Measurements from ENCODE around the gene MARCKSL1.

Gene MARCKSL1

DNA sequence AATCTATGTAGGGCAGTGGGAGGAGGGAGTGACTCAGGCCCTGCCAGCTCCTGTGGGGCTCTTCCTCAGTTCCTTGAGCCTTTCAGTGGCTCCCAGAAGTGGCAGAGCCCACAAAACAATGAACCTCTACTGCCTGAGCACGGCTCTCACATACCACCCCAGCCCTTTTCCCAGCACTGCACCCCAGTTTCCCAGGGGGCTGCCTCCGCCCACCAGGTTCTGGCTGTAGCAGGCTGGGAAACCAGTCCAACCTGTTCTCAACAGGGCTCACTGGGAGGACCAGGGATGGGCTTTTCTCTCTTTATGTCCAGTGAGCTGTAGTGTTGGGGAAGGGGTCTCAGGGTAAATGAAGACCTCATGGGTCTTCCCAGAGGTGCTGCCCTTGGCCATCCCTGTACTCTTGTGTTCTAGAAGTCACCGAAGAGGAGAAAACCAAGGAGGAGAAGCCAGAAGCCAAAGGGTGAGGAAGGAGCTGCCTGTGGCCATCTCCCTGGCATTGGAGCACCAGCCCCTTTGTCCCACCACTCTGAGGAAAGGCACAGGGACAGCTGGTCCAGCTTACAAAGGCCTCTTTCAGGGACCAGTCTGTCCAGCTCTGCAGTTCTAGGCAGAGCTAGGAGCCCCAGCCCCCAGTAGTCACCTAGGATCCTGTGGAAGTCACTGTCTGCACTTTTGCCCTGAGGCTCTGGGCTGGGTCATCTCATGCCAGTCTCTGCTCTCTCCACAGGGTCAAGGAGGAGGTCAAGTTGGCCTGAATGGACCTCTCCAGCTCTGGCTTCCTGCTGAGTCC lies 3.5 kb downstream of the MARCKSL1 start:
- no peak overlapping the region for H3K4me3 ChIP-seq (ENCODE audit: low read depth, low read length)
- TF ChIP-seq CTCF (IDR thresholded peaks at IDR 0.05; ENCODE audit: low read depth, low read length) = no peak

DNA sequence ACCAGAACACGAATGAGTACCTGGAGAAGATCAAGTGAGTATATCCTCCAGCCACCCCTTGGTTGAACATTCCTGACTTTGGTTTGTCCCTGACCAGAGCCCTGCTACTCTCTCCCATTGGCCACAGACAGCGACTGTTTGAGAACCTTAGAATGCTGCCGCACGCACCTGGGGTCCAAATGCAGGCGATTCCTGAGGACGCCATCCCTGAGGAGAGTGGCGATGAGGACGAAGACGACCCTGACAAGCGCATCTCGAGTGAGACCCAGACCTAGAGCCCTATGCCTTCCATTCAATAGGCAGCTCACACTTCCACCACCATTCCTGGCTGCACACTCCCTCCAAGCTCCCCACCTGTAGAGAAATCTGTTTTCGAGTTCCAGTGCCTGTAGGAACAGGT lies 4.5 kb downstream of the MARCKSL1 start:
- no peak overlapping the region for H3K4me3 ChIP-seq (ENCODE audit: low read depth, low read length)
- no peak for TF ChIP-seq CTCF (IDR thresholded peaks at IDR 0.05; ENCODE audit: low read depth, low read length)

DNA sequence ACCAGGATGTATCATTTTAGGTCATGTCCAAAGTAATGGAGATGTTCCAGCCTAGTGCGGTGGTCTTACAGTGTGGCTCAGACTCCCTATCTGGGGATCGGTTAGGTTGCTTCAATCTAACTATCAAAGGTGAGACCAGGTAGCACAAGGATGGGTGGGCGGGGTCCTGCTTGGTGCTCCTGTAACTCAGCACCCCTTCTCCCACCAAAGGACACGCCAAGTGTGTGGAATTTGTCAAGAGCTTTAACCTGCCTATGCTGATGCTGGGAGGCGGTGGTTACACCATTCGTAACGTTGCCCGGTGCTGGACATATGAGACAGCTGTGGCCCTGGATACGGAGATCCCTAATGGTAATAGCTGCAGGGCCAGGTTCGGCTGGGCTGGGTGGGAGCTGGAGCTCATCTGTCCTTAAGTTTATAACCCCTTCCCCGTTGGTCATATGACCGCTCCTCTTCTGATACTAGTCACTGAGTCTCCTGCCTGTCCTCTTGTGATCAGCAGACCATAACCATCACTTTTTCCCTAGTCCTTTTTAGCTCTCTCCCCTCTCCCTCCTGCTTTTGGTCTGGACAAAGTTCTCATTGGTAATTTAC lies 5.4 kb downstream of the MARCKSL1 start:
- TF ChIP-seq CTCF (IDR thresholded peaks at IDR 0.05; ENCODE audit: low read depth, low read length) = no peak
- no peak overlapping the region for H3K4me3 ChIP-seq (ENCODE audit: low read depth, low read length)

- no peak for TF ChIP-seq CTCF (IDR thresholded peaks at IDR 0.05; ENCODE audit: low read depth, low read length)
- no peak overlapping the region for H3K4me3 ChIP-seq (ENCODE audit: low read depth, low read length)
Measured at GRCh38 chr1:32329931-32330466, 6.0 kb downstream of the MARCKSL1 start.

DNA sequence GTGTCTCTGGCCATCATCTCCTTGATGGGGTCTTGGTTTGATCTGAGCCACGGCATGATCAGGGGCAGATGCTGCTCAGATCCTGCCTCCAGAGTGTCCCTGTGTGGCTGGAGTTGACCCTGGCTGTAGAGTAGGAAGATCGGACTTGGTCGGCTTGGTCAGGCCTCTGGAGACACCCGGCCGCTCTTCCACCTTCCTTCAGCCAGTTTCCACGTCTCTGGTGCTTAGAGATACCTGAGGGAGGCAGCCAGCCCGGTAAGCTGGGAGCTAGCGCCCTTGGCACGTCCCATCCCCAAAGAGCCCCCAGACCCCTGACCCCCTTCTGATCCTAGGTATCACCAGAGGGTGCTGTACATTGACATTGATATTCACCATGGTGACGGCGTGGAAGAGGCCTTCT lies 8.8 kb downstream of the MARCKSL1 start:
- H3K4me3 ChIP-seq (ENCODE audit: low read depth, low read length) = no peak overlapping the region
- TF ChIP-seq CTCF (IDR thresholded peaks at IDR 0.05; ENCODE audit: low read depth, low read length) = no peak

DNA sequence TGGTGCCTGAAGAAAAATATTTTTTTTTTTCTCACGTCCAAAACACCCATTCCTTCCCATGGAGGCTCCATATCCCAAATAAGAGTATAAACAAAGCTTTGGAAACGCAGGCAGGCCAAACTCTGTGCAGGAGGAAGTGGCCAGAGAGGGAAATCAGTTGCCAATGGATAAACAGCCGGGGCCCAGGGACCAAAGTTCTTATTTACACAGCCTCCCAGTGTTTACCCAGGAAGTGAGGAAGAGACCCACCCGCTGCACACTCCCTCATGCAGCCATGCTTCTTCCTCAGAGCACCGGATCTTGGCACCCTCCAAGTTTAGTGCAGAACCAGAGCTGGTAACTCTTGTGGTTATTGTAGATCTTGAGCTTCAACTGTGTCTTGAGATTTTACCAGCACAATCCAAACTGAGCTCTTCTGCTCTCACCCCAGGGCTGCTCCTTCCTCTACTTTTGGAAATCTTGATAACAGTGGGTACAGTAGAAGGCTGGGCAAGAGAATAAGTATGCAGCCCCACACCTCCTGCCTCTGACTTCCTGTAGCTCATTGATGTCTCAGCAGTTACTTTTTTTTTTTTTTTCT lies 14.2 kb downstream of the MARCKSL1 start:
- no peak for TF ChIP-seq CTCF (IDR thresholded peaks at IDR 0.05; ENCODE audit: low read depth, low read length)
- H3K4me3 ChIP-seq (ENCODE audit: low read depth, low read length) = no peak overlapping the region
